SK-N-MC (cell line): ENCODE results near the gene CSMD2.

ENCODE experiments used
- EZH2 ChIP-seq: fragments of 200-600 bp; sonication (generic); IDR thresholded peaks from one replicate; pipeline ENCODE4 v1.6.1; 2017; ENCODE audit warnings: antibody characterized with exemption
- FOXP2 ChIP-seq: optimal IDR thresholded peaks from 2 replicates; pipeline ENCODE3; 2011; ENCODE audit warnings: mild to moderate bottlenecking, moderate library complexity; ENCODE audit not compliant: insufficient read depth; ENCODE audit errors: extremely low read length, control extremely low read depth
- POLR2AphosphoS5 ChIP-seq: IDR thresholded peaks from 2 replicates; pipeline ENCODE4 v1.6.1; 2012; ENCODE audit warnings: mild to moderate bottlenecking, low read depth, low read length, borderline replicate concordance

DNA sequence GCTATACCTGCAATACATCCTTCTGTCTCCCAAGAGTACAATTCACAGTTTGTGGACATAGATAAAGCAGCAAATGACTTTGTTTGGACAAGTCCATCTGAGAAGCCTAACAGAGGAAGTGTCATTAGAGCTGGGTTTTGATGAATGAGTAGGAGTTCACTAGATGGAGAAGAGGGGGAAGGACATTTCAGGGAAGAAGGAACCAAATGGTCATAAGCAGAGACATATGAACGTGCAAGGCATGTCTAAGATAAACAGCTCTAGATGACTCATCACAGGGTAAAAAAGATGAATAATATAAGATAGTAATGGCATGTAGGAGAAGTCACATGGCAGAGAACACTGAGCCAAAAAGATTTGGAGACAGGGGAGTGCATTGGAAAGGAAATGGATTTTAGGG lies 246.7 kb downstream of the CSMD2 start:
- TF ChIP-seq EZH2 (no peak), POLR2AphosphoS5 (no peak), FOXP2 (no peak)
